GM23338 (cell line): Measurements from ENCODE around the gene NFE2L1. TPM values are rescaled to one million over a fixed set of nuclear protein-coding genes. Genes with fewer than 3 reads are reported as not detected.

Source experiments
- ATAC-seq: fragments of 200-7000 bp; cut with Tn5 transposase; 3 replicates; pipeline ENCODE4 v1.9.1; 2020
- DNase-seq: peaks from one replicate; pipeline ENCODE4 v3.0.0-alpha.2; 2015; ENCODE audit warnings: low spot score
- H2AFZ ChIP-seq: fragments of 200-600 bp; sonication (generic); 2 replicates; pipeline ENCODE4 v1.8.0; 2016; ENCODE audit warnings: antibody characterized with exemption, mild to moderate bottlenecking, moderate library complexity
- H3F3A ChIP-seq: fragments of 200-600 bp; sonication (generic); replicated peaks from 2 replicates; pipeline ENCODE4 v1.8.0; 2017; ENCODE audit warnings: antibody characterized with exemption, mixed run types, low read depth
- H3K27ac ChIP-seq: fragments of 200-600 bp; sonication (generic); 2 replicates; pipeline ENCODE4 v1.6.1; 2016; ENCODE audit warnings: low read depth
- H3K27me3 ChIP-seq: fragments of 200-600 bp; sonication (generic); 2 replicates; pipeline ENCODE4 v1.8.0; 2016; ENCODE audit warnings: mild to moderate bottlenecking, mixed run types, moderate library complexity; ENCODE audit not compliant: insufficient read depth
- H3K36me3 ChIP-seq: fragments of 200-600 bp; sonication (generic); 2 replicates; pipeline ENCODE4 v1.8.0; 2016; ENCODE audit warnings: mild to moderate bottlenecking; ENCODE audit not compliant: insufficient read depth
- H3K4me1 ChIP-seq: fragments of 200-600 bp; sonication (generic); 2 replicates; pipeline ENCODE4 v1.8.0; 2016; ENCODE audit warnings: mild to moderate bottlenecking, moderate library complexity; ENCODE audit not compliant: insufficient read depth
- H3K4me2 ChIP-seq: fragments of 200-600 bp; sonication (generic); 2 replicates; pipeline ENCODE4 v1.7.1; 2017; ENCODE audit warnings: mixed run types
- H3K4me3 ChIP-seq: fragments of 200-600 bp; sonication (generic); 2 replicates; pipeline ENCODE4 v1.6.1; 2016; ENCODE audit warnings: mixed run types
- H3K79me2 ChIP-seq: fragments of 200-600 bp; sonication (generic); replicated peaks from 2 replicates; pipeline ENCODE4 v1.8.0; 2017; ENCODE audit warnings: mild to moderate bottlenecking; ENCODE audit not compliant: insufficient read depth
- H3K9me2 ChIP-seq: fragments of 200-600 bp; sonication (generic); 2 replicates; pipeline ENCODE4 v1.8.0; 2017; ENCODE audit not compliant: insufficient read depth
- H4K20me1 ChIP-seq: fragments of 200-600 bp; sonication (generic); replicated peaks from 2 replicates; pipeline ENCODE4 v1.8.0; 2017; ENCODE audit warnings: mild to moderate bottlenecking; ENCODE audit not compliant: insufficient read depth
- H3K27ac Mint-ChIP-seq: 2 replicates; pipeline ENCODE4 v1.8.0; 2020; ENCODE audit warnings: inconsistent platforms, mild to moderate bottlenecking, moderate library complexity, mixed read lengths
- H3K27me3 Mint-ChIP-seq: 3 replicates; pipeline ENCODE4 v1.8.0; 2022; ENCODE audit warnings: low read depth, mild to moderate bottlenecking, moderate library complexity, mixed read lengths, inconsistent platforms; ENCODE audit not compliant: insufficient read depth, poor library complexity
- H3K36me3 Mint-ChIP-seq: 3 replicates; pipeline ENCODE4 v1.8.0; 2021; ENCODE audit warnings: low read depth, mild to moderate bottlenecking, inconsistent platforms, moderate library complexity, mixed read lengths
- H3K4me1 Mint-ChIP-seq: 3 replicates; pipeline ENCODE4 v1.8.0; 2020; ENCODE audit warnings: mild to moderate bottlenecking, inconsistent platforms, mixed read lengths
- H3K4me3 Mint-ChIP-seq: 3 replicates; pipeline ENCODE4 v1.8.0; 2021; ENCODE audit warnings: moderate library complexity, mild to moderate bottlenecking, inconsistent platforms, mixed read lengths
- H3K9me3 Mint-ChIP-seq: 3 replicates; pipeline ENCODE4 v1.8.0; 2020; ENCODE audit warnings: moderate library complexity, mild to moderate bottlenecking, inconsistent platforms, mixed read lengths
- CREB1 ChIP-seq: fragments of 250-450 bp; sonication (Bioruptor Pico); IDR thresholded peaks from 2 replicates; pipeline ENCODE4 v1.5.0; 2020; ENCODE audit warnings: low read depth, mild to moderate bottlenecking, moderate library complexity
- ETS1 ChIP-seq: IDR thresholded peaks from 2 replicates; pipeline ENCODE4 v1.6.1; 2016; ENCODE audit warnings: antibody characterized with exemption
- EZH2 ChIP-seq: fragments of 200-600 bp; sonication (generic); IDR thresholded peaks from one replicate; pipeline ENCODE4 v1.8.0; 2017; ENCODE audit warnings: antibody characterized with exemption, mild to moderate bottlenecking, low read depth; ENCODE audit not compliant: unreplicated experiment
- JUNB ChIP-seq: IDR thresholded peaks from one replicate; pipeline ENCODE4 v1.6.1; 2016; ENCODE audit warnings: antibody characterized with exemption; ENCODE audit not compliant: unreplicated experiment
- NANOG ChIP-seq: IDR thresholded peaks from 2 replicates; pipeline ENCODE4 v1.6.1; 2016; ENCODE audit warnings: antibody characterized with exemption, borderline replicate concordance
- POLR2AphosphoS5 ChIP-seq: IDR thresholded peaks from 2 replicates; pipeline ENCODE4 v1.6.1; 2016; ENCODE audit warnings: antibody characterized with exemption, low read depth
- ZNF114 ChIP-seq: fragments of 250-450 bp; sonication (Bioruptor Pico); IDR thresholded peaks from 2 replicates; pipeline ENCODE4 v1.5.0; 2020; ENCODE audit warnings: mild to moderate bottlenecking, moderate library complexity
- ZNF331 ChIP-seq: fragments of 250-450 bp; sonication (Bioruptor Pico); IDR thresholded peaks from 2 replicates; pipeline ENCODE4 v1.5.0; 2020; ENCODE audit warnings: low read depth, mild to moderate bottlenecking, moderate library complexity
- polyA plus RNA-seq: library from polyadenylated mRNA; unstranded; fragments of >200 nt; fragmentation: Nextera tagmentation; extraction: Ambion mirVana; gene quantifications from 2 replicates; pipeline ENCODE4 v1.2.1, GENCODE V29; 2016
- total RNA-seq: library from RNA; depleted of rRNA; stranded (reverse); fragments of >200 nt; shearing (Covaris generic); gene quantifications from 2 replicates; pipeline ENCODE4 v1.2.3, GENCODE V29; 2014
- TF ChIP-seq, protein P1 (sequence below): IDR thresholded peaks from one replicate; pipeline ENCODE4 v1.6.1; 2018; ENCODE audit warnings: antibody characterized with exemption; ENCODE audit not compliant: unreplicated experiment

Gene NFE2L1
- total and polyA plus RNA-seq, 2 experiments from 2014 or later: 39.9 to 138 TPM

DNA sequence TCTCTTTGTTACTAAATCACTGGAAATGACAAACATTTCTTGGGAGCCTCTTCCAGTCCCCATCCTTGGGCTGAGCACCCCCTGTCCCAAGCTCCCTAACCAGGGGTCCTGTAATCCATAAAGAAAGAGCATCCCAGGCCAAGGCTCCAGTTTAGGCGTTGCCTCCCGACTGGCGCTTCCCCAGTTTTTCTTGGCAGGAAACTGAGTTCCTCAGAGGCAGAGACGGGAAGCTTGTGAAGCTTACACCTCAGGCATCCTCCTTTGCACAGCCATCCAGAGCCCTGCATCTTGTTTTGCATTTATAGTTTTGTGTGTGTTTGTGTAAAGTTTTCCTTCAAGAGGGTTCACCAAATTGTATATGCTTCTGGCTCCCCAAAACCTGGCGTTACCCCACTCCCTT is 17.6 kb upstream of the NFE2L1 start:
- Histone ChIP-seq H3K27me3 (peaks cover 8% of the 10 kb centered on the region), H3K4me1 (peaks cover 8% of the 10 kb centered on the region; the same call in 1 of the 2 replicates), H3K36me3 (no peaks in the 10 kb centered on the region), H2AFZ (no peak overlapping the region), H4K20me1 (no peaks in the 10 kb centered on the region), H3K27ac (no peak overlapping the region), H3K9me2 (peaks cover 5% of the 10 kb centered on the region; the same call in 1 of the 2 replicates), H3F3A (0 out of 2 replicates have a peak, but pooled peaks cover 4% of the 10 kb centered on the region), H3K4me3 (no peak overlapping the region), H3K4me2 (no peak overlapping the region), H3K79me2 (no peaks in the 10 kb centered on the region)
- H3K9me3 Mint-ChIP-seq: no peaks in the 10 kb centered on the region
- H3K36me3 Mint-ChIP-seq: no peaks in the 10 kb centered on the region
- no peak overlapping the region for H3K4me3 Mint-ChIP-seq
- ATAC-seq (no peak), DNase-seq (no peak)
- peaks cover 23% of the 10 kb centered on the region for H3K27me3 Mint-ChIP-seq
- TF ChIP-seq NANOG: no peak
- TF ChIP-seq POLR2AphosphoS5: no peak
- TF ChIP-seq ETS1: no peak
- TF ChIP-seq ZNF331 (CRISPR knock-in tag): no peak
- no peak for TF ChIP-seq EZH2
- no peak for TF ChIP-seq CREB1
- no peak for TF ChIP-seq JUNB
- no peak for TF ChIP-seq ZNF114 (CRISPR knock-in tag)
- peaks cover 12% of the 10 kb centered on the region for H3K4me1 Mint-ChIP-seq
- no peak overlapping the region for H3K27ac Mint-ChIP-seq

DNA sequence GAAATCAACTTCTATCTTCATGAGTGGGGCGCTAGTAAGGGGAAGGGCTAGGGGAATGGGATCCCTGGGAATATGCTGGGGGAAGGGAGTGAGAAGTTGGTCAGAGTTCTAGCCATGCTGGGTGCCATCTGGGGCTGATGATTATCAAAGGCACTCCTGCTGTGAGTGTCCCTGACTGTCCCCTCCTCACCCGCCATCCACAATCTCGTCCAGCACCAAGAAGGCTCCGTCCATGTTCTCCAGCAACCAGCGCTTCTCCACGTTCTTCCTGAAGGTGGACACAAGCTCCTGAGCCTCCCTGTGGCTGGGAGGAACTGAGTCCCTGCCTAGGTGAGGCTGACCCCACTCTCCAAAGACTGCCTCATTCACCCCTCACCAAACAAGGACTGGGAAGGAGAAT is 16.2 kb upstream of the NFE2L1 start:
- Mint-ChIP-seq H3K4me3 (no peak overlapping the region), H3K27me3 (peaks cover 23% of the 10 kb centered on the region), H3K4me1 (peaks cover 2% of the 10 kb centered on the region; the same call in 1 of the 3 replicates), H3K36me3 (no peaks in the 10 kb centered on the region), H3K9me3 (no peaks in the 10 kb centered on the region), H3K27ac (no peak overlapping the region)
- Histone ChIP-seq H3F3A (peaks cover 8% of the 10 kb centered on the region; the same call in 1 of the 2 replicates), H3K79me2 (no peaks in the 10 kb centered on the region), H3K4me3 (no peak overlapping the region), H2AFZ (no peak overlapping the region), H3K27me3 (peaks cover 12% of the 10 kb centered on the region), H4K20me1 (no peaks in the 10 kb centered on the region; the same call in 1 of the 2 replicates), H3K4me1 (no peaks in the 10 kb centered on the region), H3K9me2 (peaks cover 5% of the 10 kb centered on the region; the same call in 1 of the 2 replicates), H3K36me3 (no peaks in the 10 kb centered on the region), H3K4me2 (no peak overlapping the region), H3K27ac (no peak overlapping the region)
- ATAC-seq: no peak
- no peak for TF ChIP-seq ZNF331 (CRISPR knock-in tag)
- TF ChIP-seq, protein P1, sequence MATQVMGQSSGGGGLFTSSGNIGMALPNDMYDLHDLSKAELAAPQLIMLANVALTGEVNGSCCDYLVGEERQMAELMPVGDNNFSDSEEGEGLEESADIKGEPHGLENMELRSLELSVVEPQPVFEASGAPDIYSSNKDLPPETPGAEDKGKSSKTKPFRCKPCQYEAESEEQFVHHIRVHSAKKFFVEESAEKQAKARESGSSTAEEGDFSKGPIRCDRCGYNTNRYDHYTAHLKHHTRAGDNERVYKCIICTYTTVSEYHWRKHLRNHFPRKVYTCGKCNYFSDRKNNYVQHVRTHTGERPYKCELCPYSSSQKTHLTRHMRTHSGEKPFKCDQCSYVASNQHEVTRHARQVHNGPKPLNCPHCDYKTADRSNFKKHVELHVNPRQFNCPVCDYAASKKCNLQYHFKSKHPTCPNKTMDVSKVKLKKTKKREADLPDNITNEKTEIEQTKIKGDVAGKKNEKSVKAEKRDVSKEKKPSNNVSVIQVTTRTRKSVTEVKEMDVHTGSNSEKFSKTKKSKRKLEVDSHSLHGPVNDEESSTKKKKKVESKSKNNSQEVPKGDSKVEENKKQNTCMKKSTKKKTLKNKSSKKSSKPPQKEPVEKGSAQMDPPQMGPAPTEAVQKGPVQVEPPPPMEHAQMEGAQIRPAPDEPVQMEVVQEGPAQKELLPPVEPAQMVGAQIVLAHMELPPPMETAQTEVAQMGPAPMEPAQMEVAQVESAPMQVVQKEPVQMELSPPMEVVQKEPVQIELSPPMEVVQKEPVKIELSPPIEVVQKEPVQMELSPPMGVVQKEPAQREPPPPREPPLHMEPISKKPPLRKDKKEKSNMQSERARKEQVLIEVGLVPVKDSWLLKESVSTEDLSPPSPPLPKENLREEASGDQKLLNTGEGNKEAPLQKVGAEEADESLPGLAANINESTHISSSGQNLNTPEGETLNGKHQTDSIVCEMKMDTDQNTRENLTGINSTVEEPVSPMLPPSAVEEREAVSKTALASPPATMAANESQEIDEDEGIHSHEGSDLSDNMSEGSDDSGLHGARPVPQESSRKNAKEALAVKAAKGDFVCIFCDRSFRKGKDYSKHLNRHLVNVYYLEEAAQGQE: no peak
- DNase-seq: no peak
